ENCODE measurements around the gene RAVER1.
"Not testable (repeated sequence)": the region's sequence is repeated elsewhere in the genome, so short reads cannot be mapped to it uniquely, and the experiment has no call there.

DNA sequence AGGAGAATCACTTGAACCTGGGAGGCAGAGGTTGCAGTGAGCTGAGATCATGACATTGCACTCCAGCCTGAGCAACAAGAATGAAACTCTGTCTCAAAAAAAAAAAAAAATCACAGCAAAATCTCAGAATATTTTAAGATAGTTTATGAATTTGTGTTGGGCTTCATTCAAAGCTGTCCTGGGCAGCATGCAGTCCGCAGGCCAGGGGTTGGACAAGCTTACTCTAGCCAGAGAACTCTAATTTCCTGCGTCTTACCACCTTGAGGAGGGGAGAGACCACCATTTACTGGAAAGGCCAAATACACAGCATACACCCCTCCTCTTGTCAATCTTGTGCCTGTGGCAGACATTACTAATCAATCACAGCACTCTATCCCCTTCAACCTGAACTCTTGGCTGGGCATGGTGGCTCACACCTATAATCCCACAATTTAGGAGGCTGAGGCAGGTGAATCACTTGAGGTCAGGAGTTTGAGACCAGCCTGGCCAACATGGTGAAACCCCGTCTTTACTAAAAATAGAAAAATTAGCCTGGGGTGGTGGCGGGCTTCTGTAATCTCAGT lies 33.7 kb upstream of the RAVER1 start:
- TF ChIP-seq, protein P1, sequence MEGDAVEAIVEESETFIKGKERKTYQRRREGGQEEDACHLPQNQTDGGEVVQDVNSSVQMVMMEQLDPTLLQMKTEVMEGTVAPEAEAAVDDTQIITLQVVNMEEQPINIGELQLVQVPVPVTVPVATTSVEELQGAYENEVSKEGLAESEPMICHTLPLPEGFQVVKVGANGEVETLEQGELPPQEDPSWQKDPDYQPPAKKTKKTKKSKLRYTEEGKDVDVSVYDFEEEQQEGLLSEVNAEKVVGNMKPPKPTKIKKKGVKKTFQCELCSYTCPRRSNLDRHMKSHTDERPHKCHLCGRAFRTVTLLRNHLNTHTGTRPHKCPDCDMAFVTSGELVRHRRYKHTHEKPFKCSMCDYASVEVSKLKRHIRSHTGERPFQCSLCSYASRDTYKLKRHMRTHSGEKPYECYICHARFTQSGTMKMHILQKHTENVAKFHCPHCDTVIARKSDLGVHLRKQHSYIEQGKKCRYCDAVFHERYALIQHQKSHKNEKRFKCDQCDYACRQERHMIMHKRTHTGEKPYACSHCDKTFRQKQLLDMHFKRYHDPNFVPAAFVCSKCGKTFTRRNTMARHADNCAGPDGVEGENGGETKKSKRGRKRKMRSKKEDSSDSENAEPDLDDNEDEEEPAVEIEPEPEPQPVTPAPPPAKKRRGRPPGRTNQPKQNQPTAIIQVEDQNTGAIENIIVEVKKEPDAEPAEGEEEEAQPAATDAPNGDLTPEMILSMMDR (IDR thresholded peaks at IDR 0.05), result not testable (repeated sequence)
- not testable (repeated sequence) for TF ChIP-seq POLR2A, EP300 (IDR thresholded peaks at IDR 0.05)

Data from ovary (tissue), 3 donors.